HG03196 (cell line): Measurements from ENCODE around the gene WASL.
"Not testable (repeated sequence)": the region's sequence is repeated elsewhere in the genome, so short reads cannot be mapped to it uniquely, and the experiment has no call there.

ENCODE experiments used
- ATAC-seq: cut with Tn5 transposase; IDR thresholded peaks from one replicate; pipeline ENCODE4 v1.9.1; 2021; ENCODE audit not compliant: unreplicated experiment

Gene WASL

GRCh38 chr7:123769371-123769770, 20.6 kb upstream of the WASL start:
- no peak for ATAC-seq

- ATAC-seq: no peak
These were observed 19.7 kb upstream of the WASL start for GRCh38 chr7:123768493-123768892.

GRCh38 chr7:123763191-123763661, 14.4 kb upstream of the WASL start:
- ATAC-seq: no peak

GRCh38 chr7:123761729-123762128, 12.9 kb upstream of the WASL start:
- no peak for ATAC-seq

GRCh38 chr7:123757095-123757494, 8.3 kb upstream of the WASL start:
- no peak for ATAC-seq

GRCh38 chr7:123755338-123755737, 6.5 kb upstream of the WASL start:
- no peak for ATAC-seq

GRCh38 chr7:123754271-123754871, 5.6 kb upstream of the WASL start:
- ATAC-seq: no peak

- ATAC-seq: no peak
These were observed 3.7 kb upstream of the WASL start for GRCh38 chr7:123752534-123752933.

GRCh38 chr7:123751821-123752220, 3.0 kb upstream of the WASL start:
- no peak for ATAC-seq

GRCh38 chr7:123750389-123751230, 1.8 kb upstream of the WASL start:
- ATAC-seq: no peak

GRCh38 chr7:123749537-123749857, 694 bp upstream of the WASL start:
- ATAC-seq: peak; percentile 12

GRCh38 chr7:123748171-123748733, 551 bp downstream of the WASL start:
- ATAC-seq: peak; percentile 18

- no peak for ATAC-seq
These were observed 1.1 kb downstream of the WASL start for GRCh38 chr7:123747620-123748141.

GRCh38 chr7:123746931-123747488, 1.8 kb downstream of the WASL start:
- no peak for ATAC-seq

- ATAC-seq: no peak
These were observed 2.7 kb downstream of the WASL start for GRCh38 chr7:123746055-123746454.

GRCh38 chr7:123745437-123745836, 3.4 kb downstream of the WASL start:
- no peak for ATAC-seq

GRCh38 chr7:123744416-123744815, 4.4 kb downstream of the WASL start:
- ATAC-seq: no peak

- no peak for ATAC-seq
These were observed 6.9 kb downstream of the WASL start for GRCh38 chr7:123741940-123742339.

- no peak for ATAC-seq
These were observed 10.0 kb downstream of the WASL start for GRCh38 chr7:123738808-123739207.

- ATAC-seq: no peak
These were observed 10.4 kb downstream of the WASL start for GRCh38 chr7:123738356-123738755.

- not testable (repeated sequence) for ATAC-seq
These were observed 11.6 kb downstream of the WASL start for GRCh38 chr7:123737168-123737674.
